NOMO-1 treated with dmso at 0.1 percent for 144 hours (cell line): ENCODE results near the gene CDK4.

Experiments used
- DNase-seq: peaks from one replicate; lab custom pipeline; 2025; ENCODE audit not compliant: unreplicated experiment; lab: John Stamatoyannopoulos, UW

Gene CDK4

DNA sequence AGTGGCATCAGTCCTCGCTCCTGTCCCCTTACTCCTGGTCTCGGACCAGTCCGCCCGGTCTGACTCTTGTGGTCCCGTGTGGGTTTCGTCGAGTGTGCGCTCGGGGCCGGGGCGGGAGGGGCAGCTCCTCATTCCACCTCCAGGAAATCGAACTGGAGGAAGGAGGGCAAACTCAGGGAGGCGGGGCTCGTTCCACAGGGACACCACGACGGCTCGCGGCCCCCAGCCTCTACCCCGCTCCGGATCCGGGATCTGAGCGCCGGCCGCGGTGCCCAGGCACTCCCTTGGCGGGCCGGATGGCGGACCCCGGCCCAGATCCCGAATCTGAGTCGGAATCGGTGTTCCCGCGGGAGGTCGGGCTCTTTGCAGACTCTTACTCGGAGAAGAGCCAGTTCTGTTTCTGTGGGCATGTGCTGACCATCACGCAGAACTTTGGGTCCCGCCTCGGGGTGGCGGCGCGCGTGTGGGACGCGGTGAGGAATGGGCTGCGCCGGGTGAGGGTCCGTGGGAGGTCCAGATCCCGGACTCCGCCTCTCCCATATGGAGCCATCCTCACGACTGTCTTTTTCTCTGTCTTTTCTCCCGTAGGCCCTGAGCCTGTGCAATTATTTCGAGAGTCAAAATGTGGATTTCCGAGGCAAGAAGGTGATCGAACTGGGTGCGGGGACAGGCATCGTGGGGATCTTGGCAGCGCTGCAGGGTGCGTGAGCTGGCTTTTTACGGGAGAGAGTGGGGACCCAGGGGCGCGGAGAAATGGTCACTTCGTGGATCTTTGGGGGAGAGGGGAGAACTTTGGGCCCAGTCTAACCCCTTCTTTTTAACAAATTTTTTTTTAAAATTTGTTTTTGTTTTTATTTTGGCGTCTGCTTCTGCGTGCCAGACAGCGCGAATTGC, 20.6 kb upstream of the CDK4 start, which contains the start of gene EEF1AKMT3:
Gene EEF1AKMT3, plus strand, starts transcription at position 186 of the 894 bp plus-strand sequence. Its CDS starts 111 bp downstream, at position 297.
- no peak for DNase-seq

DNA sequence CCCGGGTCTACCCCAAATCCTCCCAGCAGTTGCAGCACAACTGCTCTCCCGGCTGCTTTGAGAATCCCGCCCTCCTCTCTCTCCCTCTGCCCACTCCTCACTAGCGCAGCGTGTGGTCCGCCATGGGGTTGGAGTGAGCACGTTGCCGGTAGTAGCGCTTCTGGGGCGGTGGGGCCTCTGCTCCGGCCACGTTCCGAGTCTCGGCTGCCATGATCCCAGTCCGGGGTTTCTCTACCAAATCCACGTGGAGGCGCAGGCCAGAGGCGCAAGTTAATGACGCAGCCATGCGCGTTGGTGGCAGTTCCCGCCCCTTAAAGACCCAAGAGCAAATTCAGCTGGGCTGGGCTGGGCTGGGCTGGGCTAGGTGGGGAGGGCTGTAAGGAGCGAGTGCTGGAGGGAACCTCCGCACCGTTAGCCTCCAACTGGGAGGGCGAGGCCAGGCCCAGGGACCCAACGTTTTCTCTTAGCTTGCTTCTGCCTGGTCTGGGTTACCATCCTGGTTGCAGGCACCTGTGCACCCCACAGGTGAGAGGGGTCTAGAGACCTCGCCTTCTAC, 19.8 kb upstream of the CDK4 start, which contains the start of gene METTL1:
Gene METTL1, minus strand, starts transcription at position 233 of the 556 bp plus-strand sequence. Its CDS starts 22 bp downstream, at position 211.
- peak; percentile 97 for DNase-seq

DNA sequence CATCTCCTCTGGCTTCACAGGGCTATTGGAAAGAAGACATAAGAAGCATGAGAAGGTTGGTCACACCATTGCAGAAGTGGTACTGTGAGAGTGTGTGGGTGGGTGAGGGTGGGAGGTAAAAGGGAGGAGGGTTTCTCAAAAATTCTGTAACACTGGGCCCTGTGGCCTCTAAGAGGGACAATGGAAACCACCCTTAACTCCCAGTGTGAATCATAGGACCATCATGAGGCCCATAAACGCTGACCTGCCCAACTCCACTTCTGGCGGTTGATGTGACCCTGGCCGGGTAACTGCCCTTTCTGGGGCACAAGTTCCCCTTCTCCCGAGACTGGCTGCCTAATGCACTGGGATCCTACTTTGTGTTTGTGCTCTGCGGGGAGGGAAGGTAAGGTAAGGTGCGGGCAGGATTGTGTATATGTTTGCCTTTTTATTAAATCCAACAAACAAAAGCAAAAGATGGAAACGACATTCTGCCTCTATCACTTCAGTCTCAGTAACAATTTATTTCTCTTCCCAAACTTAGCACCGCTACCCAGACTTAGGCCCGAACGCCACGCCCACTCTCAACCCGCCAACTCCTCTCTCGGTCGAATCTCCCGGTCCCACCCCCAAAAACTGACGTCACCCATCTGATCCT, 19.2 kb upstream of the CDK4 start:
- DNase-seq = peak; percentile 95

DNA sequence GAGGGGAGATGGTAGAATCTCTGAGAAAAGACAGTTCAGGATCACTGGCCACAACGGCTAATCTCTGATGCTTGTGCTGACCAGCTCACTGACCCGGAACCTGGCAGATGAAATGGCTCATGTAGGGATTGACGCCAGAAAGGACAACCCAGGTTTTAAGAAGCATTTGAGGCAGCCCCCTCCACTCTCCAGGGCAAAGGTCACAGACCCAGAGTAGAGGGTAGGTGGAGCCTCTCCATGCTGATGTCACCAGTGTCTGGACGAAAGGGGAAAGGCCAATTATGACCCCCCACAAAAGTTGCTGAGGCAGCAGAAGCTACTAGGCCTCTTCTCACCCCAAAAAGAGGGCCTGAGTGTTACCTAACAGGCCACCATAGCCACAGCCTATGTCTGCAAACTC, 18.6 kb upstream of the CDK4 start:
- no peak for DNase-seq

DNA sequence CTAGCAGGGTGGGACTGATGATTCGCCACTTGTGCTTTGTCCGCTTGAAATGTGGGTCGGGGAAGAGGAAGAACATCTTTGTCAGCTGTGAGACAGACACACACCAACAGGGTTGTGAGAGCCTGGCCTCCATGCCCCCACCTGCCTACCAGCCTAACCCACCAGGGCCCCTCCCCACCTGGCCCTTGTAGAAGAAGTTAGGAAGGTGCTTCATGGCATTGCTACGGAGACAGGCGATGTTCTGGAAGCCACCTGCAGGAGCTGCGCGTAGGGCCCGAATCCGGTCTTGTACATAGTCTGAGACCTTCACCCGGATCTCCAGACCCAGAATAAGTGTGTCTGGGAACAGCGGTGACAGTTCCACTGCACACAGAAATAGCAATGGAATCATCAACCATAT, 17.5 kb upstream of the CDK4 start:
- no peak for DNase-seq

DNA sequence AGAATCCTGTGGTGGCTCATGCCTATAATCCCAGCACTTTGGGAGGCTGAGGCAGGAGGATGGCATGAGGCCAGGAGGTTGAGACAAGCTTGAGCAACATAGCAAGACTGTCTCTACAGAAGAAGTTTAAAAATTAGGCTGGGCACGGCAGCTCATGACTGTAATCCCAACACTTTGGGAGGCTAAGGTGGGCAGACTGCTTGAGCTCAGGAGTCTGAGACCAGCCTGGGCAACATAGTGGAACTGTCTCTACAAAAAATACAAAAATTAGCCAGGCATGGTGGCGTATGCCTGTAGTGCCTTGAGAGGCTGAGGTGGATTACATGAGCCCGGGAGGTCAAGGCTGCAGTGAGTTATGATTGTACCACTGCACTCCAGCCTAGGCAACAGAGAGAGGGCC, 15.8 kb upstream of the CDK4 start:
- DNase-seq = no peak

DNA sequence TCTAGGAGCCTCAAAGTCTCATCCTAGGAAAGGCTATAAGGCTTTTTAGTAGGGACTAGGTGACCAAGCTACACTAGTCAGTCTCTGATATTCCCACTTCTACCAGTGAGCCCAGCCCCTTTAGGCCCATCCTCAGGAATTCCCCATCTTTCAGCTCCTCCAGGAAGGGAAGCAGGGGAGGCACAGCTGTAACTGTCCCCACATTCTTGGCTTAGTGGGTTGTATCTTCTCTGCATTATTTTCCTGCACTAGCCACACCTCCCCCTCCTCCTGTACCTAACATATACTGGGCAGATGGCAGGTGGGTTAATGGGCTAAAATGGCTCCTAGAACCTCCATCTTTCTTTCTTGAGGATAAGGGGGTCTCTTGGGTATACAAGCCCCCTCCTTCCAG, 15.2 kb upstream of the CDK4 start:
- DNase-seq = no peak

DNA sequence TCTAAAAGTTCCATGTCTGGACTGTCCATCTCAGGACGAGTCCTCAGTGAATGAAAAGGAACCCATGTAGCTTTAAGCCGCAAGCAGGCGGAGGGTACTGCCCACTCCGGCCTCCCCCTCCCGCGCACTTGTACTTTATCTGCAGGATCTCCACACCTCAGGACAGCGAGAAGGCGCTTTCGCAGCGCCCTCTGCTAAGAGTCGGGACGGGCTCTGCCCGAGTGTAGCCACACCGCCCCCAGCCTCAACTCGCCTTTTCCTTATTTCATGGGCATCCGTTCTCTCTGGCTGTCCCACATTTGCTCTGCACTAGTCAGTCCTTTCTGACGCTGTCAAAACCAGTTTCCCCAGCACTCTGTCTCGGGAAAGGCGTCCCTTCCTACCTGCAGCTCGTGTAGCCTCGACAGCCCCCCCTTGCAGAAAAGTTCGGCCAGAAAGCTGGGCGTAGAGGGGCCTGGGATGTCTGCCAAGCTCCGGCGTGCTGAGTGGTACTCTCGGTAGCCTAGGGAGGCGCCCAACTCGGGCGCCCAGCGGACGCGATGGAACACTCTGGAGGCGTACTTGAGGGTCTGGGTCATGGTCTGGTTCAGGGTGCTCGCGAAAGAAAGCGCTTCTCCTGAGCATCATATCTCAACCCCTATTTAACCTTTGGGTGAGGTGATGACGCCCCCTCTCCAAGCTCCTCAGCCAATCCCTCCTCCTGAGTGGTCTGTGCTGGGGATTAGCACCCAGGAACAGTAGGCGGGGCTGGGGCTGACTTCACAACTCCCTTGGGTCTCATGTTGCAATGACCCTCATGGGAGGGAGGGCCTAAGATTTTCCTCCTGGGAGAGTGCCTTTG, 14.6 kb upstream of the CDK4 start, which contains the start of gene CYP27B1:
Gene CYP27B1, minus strand, starts transcription at position 615 of the 841 bp plus-strand sequence. Its CDS starts 37 bp downstream, at position 578.
- DNase-seq = no peak

DNA sequence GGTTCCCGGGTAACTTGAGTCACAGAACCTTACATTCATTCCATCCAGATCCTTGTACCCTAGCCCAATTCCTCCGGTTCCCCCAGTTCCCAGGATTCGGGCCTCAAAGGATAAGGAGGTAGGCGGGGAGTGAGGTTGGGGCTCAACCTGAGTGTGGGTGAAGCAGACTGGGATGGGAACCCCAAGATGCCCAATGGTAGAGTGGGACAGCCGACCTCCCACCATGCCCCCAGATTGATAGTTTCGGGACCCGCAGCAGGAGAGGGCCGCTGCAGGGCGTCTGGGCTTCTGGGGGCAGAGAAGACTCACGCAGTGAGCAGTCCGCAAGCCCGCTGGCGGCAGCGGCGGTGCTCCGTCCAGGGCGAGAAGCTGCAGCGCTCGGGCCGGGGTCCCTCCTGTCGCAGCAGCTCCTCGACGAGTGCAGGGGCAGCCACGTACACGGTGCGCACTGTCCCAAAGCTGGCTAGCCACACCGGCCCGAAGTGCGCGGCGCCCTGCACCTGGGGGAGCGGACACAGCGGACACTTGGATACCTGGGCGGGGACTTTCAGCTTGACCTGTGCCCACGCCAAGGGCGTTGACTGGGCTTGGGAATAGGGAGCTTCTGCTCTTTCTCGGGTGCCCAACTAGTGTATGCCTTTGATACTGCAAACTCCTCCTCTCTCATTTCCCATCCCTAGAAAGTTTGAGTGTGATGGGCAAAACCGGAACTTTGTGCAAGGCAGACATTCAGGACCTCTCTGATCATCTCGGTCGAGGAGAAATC, 13.8 kb upstream of the CDK4 start:
- DNase-seq = no peak

DNA sequence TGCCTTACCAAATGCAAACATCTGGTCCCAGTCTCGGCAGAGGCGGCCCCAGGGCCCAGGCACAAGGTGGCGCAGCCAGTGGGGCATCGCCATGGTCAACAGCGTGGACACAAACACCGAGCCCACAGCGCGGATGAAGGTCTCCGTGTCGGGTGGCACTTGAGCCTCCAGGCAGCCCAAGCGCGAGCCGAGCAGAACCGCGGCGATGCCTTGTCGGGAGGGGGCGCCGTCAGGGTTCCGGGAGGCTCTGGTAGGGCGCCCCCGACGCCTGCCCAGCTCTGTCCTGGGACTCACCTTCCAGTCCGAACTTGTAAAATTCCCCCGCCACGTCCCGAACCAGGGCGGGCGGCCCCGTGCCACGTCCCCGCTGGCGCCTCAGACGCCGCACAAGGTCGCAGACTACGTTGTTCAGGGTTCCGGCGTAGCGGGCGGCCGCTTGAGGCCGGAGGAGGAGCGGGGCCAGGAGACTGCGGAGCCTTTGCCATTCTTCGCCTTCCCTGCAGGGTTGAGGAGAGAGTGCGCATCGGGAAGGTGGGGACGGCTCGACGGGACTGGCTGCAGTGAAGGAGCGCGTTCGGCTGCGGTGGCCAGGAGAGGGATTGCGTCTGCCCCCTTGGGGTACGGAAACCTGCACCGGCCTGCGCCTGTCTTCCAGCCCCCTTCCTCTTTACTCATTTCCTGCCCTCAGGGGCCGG, 13.0 kb upstream of the CDK4 start:
- no peak for DNase-seq

DNA sequence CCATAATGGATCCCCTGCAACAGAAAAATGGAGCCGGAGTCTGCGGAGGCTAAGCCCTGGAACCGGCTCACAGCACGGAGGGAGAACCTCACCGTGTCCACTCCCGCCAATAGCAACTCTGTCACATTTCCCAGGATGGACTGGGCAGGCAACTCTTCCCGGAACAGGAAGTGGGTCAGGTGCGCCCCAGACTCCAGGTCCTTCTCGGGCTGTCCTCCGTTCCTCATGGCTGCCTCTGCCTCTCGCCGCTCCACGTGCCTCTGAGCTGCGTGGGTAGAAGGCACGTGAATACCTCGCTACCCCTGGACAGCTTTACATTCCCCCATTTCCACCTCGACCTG, 12.5 kb upstream of the CDK4 start:
- no peak for DNase-seq

DNA sequence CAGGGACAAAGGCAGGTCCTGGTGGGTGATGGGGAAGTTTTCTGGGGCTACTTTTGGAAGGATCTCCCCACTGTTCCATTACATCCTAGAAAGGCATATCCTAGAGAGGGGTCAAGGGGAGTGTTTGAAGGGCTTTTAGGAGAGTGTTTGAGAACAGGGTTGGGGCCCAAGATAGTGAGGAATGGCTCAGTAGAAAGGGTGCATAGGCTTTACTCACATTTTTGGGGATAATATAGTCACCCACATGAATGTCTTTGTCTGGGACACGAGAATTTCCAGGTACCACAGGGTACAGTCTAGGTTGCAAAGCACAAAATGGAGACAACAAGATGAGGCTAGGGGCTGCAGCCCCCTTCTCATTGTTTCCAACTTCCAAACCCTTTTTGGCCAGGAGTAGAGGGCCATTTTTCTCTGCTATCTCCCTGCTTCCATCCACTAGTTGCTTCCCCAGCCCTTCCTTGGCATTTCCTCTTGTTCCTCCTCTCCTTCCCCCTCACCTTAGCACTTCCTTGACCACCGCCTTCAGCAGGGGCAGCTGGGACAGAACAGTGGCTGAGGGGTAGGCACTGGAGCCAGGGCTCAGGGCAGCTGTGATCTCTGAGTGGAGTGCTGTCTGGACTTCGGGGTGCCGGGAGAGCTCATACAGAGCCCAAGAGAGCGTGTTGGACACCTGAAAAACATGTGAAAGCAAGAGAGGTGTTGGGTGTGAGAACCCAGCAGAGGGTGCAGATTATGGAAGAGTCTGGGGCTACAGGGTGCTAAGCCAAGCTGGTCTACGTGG, 12.0 kb upstream of the CDK4 start:
- DNase-seq = no peak

DNA sequence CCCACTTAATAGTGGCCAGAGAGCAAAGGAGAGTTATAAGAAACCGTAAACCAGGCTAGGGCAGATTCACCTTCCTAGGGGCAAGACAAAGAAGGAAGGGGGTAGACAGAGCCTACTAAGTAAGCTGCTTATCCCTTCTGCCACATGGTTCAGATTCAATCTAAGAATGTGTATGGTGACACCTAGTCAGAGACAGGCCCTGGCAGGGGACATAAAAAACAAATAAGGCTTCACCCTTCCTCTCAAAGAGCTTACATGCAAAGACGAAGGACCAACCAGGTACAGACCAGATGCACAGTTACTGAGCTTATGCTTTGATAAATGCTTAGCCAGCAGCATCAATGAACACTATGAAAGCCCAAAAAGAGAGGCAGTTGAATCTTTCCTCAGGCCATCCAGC, 10.4 kb upstream of the CDK4 start:
- DNase-seq = no peak

DNA sequence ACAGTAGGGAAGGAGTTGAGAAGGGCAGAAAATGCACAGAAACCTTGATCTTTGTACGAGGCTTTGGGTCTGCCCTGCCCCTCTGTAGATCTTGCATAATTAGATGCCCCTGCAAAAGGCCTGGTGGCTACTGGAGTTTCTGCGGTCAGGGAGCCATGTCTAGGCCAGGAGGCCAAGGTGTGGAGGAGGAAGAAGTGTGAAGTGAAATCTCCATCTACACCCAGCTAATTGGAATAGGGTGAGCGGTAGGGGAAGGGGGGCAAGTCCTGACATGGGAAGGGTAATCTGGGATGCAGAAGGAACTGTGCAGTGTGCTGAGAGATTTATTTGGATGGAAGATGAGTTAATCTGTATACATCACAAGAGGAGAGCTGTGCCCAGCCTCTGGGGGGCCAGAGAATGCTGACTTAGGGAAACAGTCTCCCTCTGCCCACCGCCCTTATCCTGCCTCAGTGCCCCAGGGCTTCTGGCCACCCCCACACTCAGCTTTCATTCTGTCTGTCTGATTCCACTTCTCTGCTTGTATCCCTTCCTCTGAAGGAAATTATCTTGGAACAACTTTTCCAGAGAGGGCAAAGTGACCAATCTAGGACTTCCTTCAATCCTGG, 9.4 kb upstream of the CDK4 start:
- DNase-seq = no peak

DNA sequence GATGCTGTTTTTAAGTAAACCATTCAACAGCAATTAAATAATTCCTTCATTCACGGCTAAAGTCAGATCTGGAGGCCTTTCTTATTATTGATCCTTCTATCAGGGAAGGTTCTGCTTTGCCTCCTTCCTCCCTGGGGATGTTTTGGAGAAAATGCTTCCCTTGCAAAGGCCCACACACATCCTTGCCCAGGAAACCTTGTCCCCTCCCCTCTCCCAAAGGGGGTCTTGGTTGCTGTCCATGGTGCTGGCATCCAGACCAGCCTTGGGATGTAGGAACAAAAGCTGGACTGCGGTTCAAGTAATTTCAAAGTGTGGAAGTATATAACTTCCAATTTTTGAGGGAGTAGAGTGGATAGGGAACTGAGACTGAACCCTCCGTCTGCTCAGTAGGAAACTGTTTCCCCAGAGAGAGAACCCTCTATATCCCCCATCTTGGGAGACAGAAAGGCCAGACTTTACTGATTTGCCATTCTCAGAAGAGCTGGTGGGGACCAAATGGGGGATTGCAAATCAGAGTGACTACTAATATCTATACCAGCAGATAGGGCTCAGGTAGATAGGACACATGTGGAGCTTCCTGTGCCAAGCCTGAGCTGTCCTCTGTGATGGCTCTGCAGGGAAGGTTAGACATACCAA, 8.4 kb upstream of the CDK4 start:
- DNase-seq = no peak

DNA sequence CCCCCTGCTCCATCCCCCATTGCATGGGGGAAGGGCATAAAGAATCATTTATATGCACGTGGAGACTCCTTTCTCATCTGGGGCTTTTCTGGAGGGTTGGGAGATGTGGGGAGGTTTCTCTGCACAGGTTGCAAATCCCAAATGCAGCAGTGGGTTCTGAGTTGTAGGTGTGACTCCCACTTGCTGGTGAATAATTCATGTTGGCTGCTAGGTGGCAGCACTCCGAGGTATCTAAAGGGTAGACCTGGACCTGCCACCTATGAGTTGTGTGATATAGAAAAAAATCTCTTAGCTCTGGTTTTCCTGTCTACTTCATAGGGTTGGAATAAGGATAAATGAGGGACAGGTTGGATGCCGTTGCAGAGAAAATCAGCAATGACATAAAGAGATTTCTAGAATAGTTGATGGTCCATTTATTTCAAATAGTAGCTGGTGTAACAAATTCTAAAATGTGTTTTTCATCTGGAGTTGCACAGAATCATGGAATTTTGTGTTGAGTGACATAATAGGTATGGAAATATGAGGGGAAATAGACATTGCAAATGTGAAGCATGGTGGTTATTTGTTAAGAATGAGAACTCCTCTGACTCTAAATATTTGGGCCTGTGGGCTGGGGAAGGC, 7.4 kb upstream of the CDK4 start:
- no peak for DNase-seq

DNA sequence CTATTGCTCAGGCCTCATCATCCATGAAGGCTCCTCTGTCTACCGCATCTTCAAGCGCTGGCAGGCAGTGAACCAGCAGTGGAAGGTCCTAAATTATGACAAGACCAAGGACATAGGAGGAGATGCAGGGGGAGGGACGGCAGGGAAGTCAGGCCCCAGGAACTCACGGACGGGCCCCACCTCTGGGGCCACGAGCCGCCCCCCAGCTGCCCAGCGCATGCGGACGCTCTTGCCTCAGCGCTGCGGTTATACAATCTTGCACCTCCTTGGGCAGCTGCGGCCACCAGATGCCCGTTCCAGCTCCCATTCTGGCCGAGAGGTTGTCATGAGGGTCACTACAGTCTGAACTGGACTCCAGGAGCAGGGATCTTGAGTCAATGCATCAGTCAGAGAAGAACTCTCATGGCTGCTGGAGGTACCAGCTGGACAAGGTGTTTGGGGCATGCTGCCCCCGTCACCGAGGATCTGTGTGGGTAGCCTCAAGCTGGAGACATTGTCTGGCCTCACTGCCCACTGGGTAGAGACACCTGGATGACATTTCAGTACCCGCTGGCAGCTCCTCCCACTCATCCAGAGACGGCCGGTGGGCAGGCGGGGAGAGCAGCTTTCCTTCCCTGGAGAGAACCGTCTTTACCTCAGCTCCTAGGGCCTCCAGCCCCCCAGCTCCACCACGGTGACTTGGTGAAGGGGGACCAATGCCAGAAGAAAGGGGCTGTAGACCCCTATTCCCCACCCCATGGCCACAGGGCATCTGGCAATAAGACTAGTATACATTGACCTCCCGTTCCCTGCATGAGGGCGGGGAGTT, 6.6 kb upstream of the CDK4 start:
- no peak for DNase-seq
